CD14-positive monocyte (primary cell): ENCODE data around the gene ADGRG7. TPM values are rescaled to one million over a fixed set of nuclear protein-coding genes. Genes with fewer than 3 reads are reported as not detected.

ENCODE experiments used
- DNase-seq, 3 donors: peaks; one replicate each; pipeline ENCODE4 v3.0.0-alpha.2; 2011 to 2022
- H2AFZ ChIP-seq: 2 replicates; pipeline ENCODE4 v1.6.0; 2012; ENCODE audit warnings: mild to moderate bottlenecking, low read depth, low read length, inconsistent platforms; ENCODE audit not compliant: insufficient read depth, poor library complexity, severe bottlenecking
- H3K27ac ChIP-seq, 2 donors: 1 replicate in 1 of 2; 2 replicates in 1 of 2; pipeline ENCODE4 v1.5.1; 2012 to 2013; ENCODE audit warnings: low read length in 2 of 2, control low read depth in 1 of 2, inconsistent platforms in 1 of 2, low read depth in 1 of 2, mild to moderate bottlenecking in 1 of 2
- H3K27me3 ChIP-seq, 2 donors: one replicate each; pipeline versions ENCODE4 v1.6.0 to v1.6.1; 2011 to 2013; ENCODE audit warnings: low read length in 2 of 2; ENCODE audit not compliant: control insufficient read depth in 2 of 2, insufficient read depth in 2 of 2
- H3K36me3 ChIP-seq, 2 donors: replicated peaks in 1 of 2; 1 replicate in 1 of 2; 2 replicates in 1 of 2; pipeline versions ENCODE4 v1.5.1 to v1.6.1; 2012 to 2013; ENCODE audit warnings: low read length in 2 of 2, control low read depth in 1 of 2, inconsistent platforms in 1 of 2, mild to moderate bottlenecking in 1 of 2; ENCODE audit not compliant: insufficient read depth in 2 of 2, control insufficient read depth in 1 of 2
- H3K4me1 ChIP-seq, 2 donors: 1 replicate in 1 of 2; 2 replicates in 1 of 2; pipeline versions ENCODE4 v1.5.1 to v1.6.1; 2012 to 2013; ENCODE audit warnings: low read length in 2 of 2, control low read depth in 1 of 2, inconsistent platforms in 1 of 2, mild to moderate bottlenecking in 1 of 2, moderate library complexity in 1 of 2; ENCODE audit not compliant: insufficient read depth in 2 of 2, control insufficient read depth in 1 of 2
- H3K4me2 ChIP-seq: replicated peaks from 2 replicates; pipeline ENCODE3; 2012; ENCODE audit warnings: low read length, moderate library complexity, mild to moderate bottlenecking; ENCODE audit not compliant: poor library complexity, severe bottlenecking; ENCODE audit errors: extremely low read depth
- H3K4me3 ChIP-seq, 3 experiments: fragments of 200-600 bp in 1 of 3; sonication (generic) in 1 of 3; replicated peaks in 1 of 3; 1 replicate in 2 of 3; 2 replicates in 1 of 3; pipeline ENCODE4 v1.5.1; 2011 to 2013; ENCODE audit warnings: low read length in 3 of 3, mild to moderate bottlenecking in 3 of 3, control low read depth in 2 of 3, low read depth in 2 of 3, inconsistent platforms in 1 of 3, moderate library complexity in 1 of 3
- H3K79me2 ChIP-seq: 2 replicates; pipeline ENCODE4 v1.6.0; 2012; ENCODE audit warnings: mild to moderate bottlenecking, control low read depth, inconsistent platforms, low read length, moderate library complexity; ENCODE audit not compliant: insufficient read depth
- H3K9ac ChIP-seq: 2 replicates; pipeline ENCODE4 v1.6.0; 2017; ENCODE audit warnings: low read length, mild to moderate bottlenecking; ENCODE audit not compliant: insufficient read depth, poor library complexity, severe bottlenecking
- H3K9me3 ChIP-seq, 2 donors: replicated peaks in 1 of 2; 1 replicate in 1 of 2; 2 replicates in 1 of 2; pipeline versions ENCODE4 v1.5.1 to v1.6.1; 2012 to 2013; ENCODE audit warnings: low read length in 2 of 2, control low read depth in 1 of 2; ENCODE audit not compliant: control insufficient read depth in 1 of 2, insufficient read depth in 1 of 2
- H4K20me1 ChIP-seq: 2 replicates; pipeline ENCODE4 v1.6.0; 2012; ENCODE audit warnings: mild to moderate bottlenecking, low read length, control low read depth, moderate library complexity; ENCODE audit not compliant: insufficient read depth
- H3K27ac Mint-ChIP-seq, 7 donors: one replicate each; pipeline ENCODE4 v1.8.0; 2020; ENCODE audit warnings: mild to moderate bottlenecking in 7 of 7, mixed read lengths in 7 of 7, moderate library complexity in 6 of 7, inconsistent platforms in 2 of 7
- H3K27me3 Mint-ChIP-seq, 3 donors: one replicate each; pipeline ENCODE4 v1.8.0; 2021 to 2022; ENCODE audit warnings: low read depth in 3 of 3, mild to moderate bottlenecking in 3 of 3, mixed read lengths in 3 of 3, moderate library complexity in 3 of 3, inconsistent platforms in 1 of 3
- H3K36me3 Mint-ChIP-seq, 2 donors: one replicate each; pipeline ENCODE4 v1.8.0; 2020; ENCODE audit warnings: mixed read lengths in 2 of 2, inconsistent platforms in 1 of 2, mild to moderate bottlenecking in 1 of 2
- H3K4me1 Mint-ChIP-seq: one replicate; pipeline ENCODE4 v1.8.0; 2020; ENCODE audit warnings: mild to moderate bottlenecking, mixed read lengths
- H3K4me3 Mint-ChIP-seq, 2 donors: one replicate each; pipeline ENCODE4 v1.8.0; 2020; ENCODE audit warnings: mild to moderate bottlenecking in 2 of 2, mixed read lengths in 2 of 2, moderate library complexity in 1 of 2
- H3K9me3 Mint-ChIP-seq, 7 donors: one replicate each; pipeline ENCODE4 v1.8.0; 2020 to 2022; ENCODE audit warnings: mixed read lengths in 7 of 7, mild to moderate bottlenecking in 6 of 7, moderate library complexity in 6 of 7, inconsistent platforms in 2 of 7
- WGBS: methylation state at CpG from one replicate; pipeline ENCODE4 v1.1.5; 2013; ENCODE audit warnings: missing lambda C conversion rate; ENCODE audit not compliant: insufficient coverage; 5-methylcytosine and 5-hydroxymethylcytosine counted together
- intact Hi-C, 2 donors: fragments of 100-400 bp; cut with micrococcal nuclease; formaldehyde crosslinking; loops; one replicate each; pipeline versions ENCODE4 v1.15.0 to v1.15.1; 2023
- polyA plus RNA-seq, 3 donors: library from polyadenylated mRNA; depleted of rRNA in 1 of 3; unstranded in 2 of 3; stranded (reverse) in 1 of 3; fragments of 300-500 nt in 2 of 3; fragments of >200 nt in 1 of 3; fragmentation: Illumina TruSeq in 2 of 3; gene quantifications; 1 replicate in 2 of 3; 2 replicates in 1 of 3; pipeline ENCODE4 v1.2.3, GENCODE V29; 2012 to 2021
- TF ChIP-seq, protein P1 (sequence below): fragments of 200-600 bp; IDR thresholded peaks from one replicate; pipeline ENCODE4 v1.8.0; 2022; ENCODE audit warnings: antibody characterized with exemption, mild to moderate bottlenecking

ADGRG7 gene
- polyA plus RNA-seq, 3 donors = not detected

DNA sequence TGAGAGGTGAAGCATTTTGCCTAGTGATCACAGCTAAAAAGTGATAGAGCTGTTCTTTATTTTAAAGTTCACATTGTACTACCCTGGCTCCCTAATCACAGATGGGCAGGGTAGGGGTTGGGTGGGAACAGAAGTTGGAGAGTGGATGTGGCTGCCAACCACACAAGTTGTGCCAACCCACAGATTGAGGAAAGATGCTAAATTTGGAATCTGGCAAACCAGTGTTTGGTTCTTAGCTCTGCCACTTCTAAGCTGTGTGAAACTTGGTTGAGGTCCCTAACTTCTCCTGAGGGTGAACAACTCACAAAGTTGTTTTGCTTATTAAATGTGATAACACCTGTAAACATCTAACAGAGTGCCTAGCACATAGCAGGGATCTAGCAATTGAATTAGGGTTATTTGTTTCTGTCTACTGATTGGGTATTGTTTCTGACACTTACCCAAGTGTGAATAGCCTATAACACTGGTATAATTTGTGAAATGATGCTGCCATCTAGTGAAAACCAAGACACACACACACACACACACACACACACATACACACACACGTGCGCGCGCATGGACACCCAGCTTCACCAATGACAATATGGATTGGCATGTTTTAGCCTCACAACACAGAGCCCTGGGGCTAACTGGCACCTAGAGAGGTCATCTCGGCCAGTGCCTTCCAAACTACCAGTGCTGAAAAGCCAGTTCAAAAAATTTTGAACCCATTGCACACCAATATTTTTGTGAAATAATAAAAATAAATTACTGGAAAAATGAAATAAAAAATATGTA is 25.3 kb downstream of the ADGRG7 start:
- Histone ChIP-seq H3K4me1 (peaks cover 0 to 2% of the 10 kb centered on the region in 2 donors), H3K79me2 (no peaks in the 10 kb centered on the region), H3K4me3 (no peak overlapping the region), H2AFZ (no peak overlapping the region), H4K20me1 (no peaks in the 10 kb centered on the region), H3K4me2 (no peak overlapping the region), H3K27ac (no peak overlapping the region), H3K9me3 (no peaks in the 10 kb centered on the region), H3K9ac (no peak overlapping the region), H3K36me3 (no peaks in the 10 kb centered on the region), H3K27me3 (no peaks in the 10 kb centered on the region)
- intact Hi-C loops = no loop called here
- WGBS = 3% methylated on average over 4 of the region's 5 CpGs
- no peaks in the 10 kb centered on the region for H3K36me3 Mint-ChIP-seq
- DNase-seq = peak in 2 of 3 donors; percentile 5 to 21
- TF ChIP-seq, protein P1, sequence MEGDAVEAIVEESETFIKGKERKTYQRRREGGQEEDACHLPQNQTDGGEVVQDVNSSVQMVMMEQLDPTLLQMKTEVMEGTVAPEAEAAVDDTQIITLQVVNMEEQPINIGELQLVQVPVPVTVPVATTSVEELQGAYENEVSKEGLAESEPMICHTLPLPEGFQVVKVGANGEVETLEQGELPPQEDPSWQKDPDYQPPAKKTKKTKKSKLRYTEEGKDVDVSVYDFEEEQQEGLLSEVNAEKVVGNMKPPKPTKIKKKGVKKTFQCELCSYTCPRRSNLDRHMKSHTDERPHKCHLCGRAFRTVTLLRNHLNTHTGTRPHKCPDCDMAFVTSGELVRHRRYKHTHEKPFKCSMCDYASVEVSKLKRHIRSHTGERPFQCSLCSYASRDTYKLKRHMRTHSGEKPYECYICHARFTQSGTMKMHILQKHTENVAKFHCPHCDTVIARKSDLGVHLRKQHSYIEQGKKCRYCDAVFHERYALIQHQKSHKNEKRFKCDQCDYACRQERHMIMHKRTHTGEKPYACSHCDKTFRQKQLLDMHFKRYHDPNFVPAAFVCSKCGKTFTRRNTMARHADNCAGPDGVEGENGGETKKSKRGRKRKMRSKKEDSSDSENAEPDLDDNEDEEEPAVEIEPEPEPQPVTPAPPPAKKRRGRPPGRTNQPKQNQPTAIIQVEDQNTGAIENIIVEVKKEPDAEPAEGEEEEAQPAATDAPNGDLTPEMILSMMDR = no peak
- H3K4me1 Mint-ChIP-seq = peaks cover 5% of the 10 kb centered on the region
- peaks cover 0 to 2% (median 0%) of the 10 kb centered on the region in 3 donors for H3K27me3 Mint-ChIP-seq
- H3K27ac Mint-ChIP-seq = peak overlapping the region in 1 of 7 donors; percentile 25
- H3K9me3 Mint-ChIP-seq = peaks cover 0 to 3% (median 0%) of the 10 kb centered on the region in 7 donors
- H3K4me3 Mint-ChIP-seq = no peak overlapping the region

DNA sequence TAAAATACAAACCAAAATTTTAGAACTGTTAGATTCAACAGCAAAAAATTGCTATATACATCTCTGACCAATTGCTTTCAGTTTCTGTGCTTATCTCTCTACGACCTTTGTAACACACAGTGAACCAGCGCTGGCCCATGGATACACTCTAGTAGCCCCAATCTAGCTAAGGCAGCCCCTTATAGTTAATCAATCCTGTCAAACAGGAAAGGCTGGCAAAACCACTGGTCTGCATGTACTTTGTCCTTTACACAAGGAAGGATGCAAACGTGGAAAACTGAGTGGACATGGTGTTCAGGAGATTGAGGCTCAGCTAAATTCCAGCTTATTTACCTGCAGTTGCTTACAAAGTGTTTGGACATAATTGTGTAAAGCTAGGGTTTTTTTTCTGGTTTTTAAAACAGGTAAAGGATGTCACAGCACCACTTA is 25.9 kb downstream of the ADGRG7 start:
- TF ChIP-seq, protein P1 = no peak
- no peaks in the 10 kb centered on the region for H3K79me2 ChIP-seq
- no peaks in the 10 kb centered on the region for H3K36me3 ChIP-seq
- no peaks in the 10 kb centered on the region for H4K20me1 ChIP-seq
- H2AFZ ChIP-seq = no peak overlapping the region
- H3K9ac ChIP-seq = no peak overlapping the region
- intact Hi-C loops = no loop called here
- H3K9me3 ChIP-seq = no peaks in the 10 kb centered on the region
- no peak overlapping the region for H3K27ac ChIP-seq
- H3K4me1 ChIP-seq = peaks cover 0 to 2% of the 10 kb centered on the region in 2 donors
- Mint-ChIP-seq H3K9me3 (peaks cover 0 to 3% (median 0%) of the 10 kb centered on the region in 7 donors), H3K27me3 (peaks cover 0 to 2% (median 0%) of the 10 kb centered on the region in 3 donors), H3K36me3 (no peaks in the 10 kb centered on the region), H3K27ac (no peak overlapping the region), H3K4me3 (no peak overlapping the region), H3K4me1 (peaks cover 2% of the 10 kb centered on the region)
- no peaks in the 10 kb centered on the region for H3K27me3 ChIP-seq
- no peak overlapping the region for H3K4me3 ChIP-seq
- WGBS = 95% methylated on average over 2 of the region's 3 CpGs
- no peak for DNase-seq
- no peak overlapping the region for H3K4me2 ChIP-seq
